Chondrocyte (in vitro differentiated cells): Measurements from ENCODE around the gene PWWP2B. TPM values are rescaled to one million over a fixed set of nuclear protein-coding genes. Genes with fewer than 3 reads are reported as not detected.

Experiments
- DNase-seq: peaks from one replicate; pipeline ENCODE4 v3.0.0; 2021; ENCODE audit warnings: mixed read lengths, low spot score
- H3K27ac Mint-ChIP-seq: one replicate; pipeline ENCODE4 v1.8.0; 2021; ENCODE audit warnings: mild to moderate bottlenecking, moderate library complexity, mixed read lengths; ENCODE audit not compliant: unreplicated experiment
- H3K27me3 Mint-ChIP-seq: 2 replicates; pipeline ENCODE4 v1.8.0; 2021; ENCODE audit warnings: low read depth, mixed read lengths
- H3K36me3 Mint-ChIP-seq: 2 replicates; pipeline ENCODE4 v1.8.0; 2021; ENCODE audit warnings: low read depth, mixed read lengths
- H3K4me1 Mint-ChIP-seq: 2 replicates; pipeline ENCODE4 v1.8.0; 2021; ENCODE audit warnings: low read depth, mild to moderate bottlenecking, mixed read lengths
- H3K4me3 Mint-ChIP-seq: one replicate; pipeline ENCODE4 v1.8.0; 2021; ENCODE audit warnings: mild to moderate bottlenecking, moderate library complexity, mixed read lengths; ENCODE audit not compliant: unreplicated experiment
- H3K9me3 Mint-ChIP-seq: 2 replicates; pipeline ENCODE4 v1.8.0; 2021; ENCODE audit warnings: low read depth, mixed read lengths
- CTCF ChIP-seq: fragments of 200-600 bp; sonication (generic); IDR thresholded peaks from 2 replicates; pipeline ENCODE4 v1.5.0; 2021; ENCODE audit warnings: antibody characterized with exemption, mild to moderate bottlenecking, moderate library complexity
- total RNA-seq: library from RNA; stranded (reverse); gene quantifications from 3 replicates; pipeline ENCODE4 v1.2.1, GENCODE V29; 2021

Gene PWWP2B
- total RNA-seq, 1 donor from 2014 or later, result 13.2 TPM

DNA sequence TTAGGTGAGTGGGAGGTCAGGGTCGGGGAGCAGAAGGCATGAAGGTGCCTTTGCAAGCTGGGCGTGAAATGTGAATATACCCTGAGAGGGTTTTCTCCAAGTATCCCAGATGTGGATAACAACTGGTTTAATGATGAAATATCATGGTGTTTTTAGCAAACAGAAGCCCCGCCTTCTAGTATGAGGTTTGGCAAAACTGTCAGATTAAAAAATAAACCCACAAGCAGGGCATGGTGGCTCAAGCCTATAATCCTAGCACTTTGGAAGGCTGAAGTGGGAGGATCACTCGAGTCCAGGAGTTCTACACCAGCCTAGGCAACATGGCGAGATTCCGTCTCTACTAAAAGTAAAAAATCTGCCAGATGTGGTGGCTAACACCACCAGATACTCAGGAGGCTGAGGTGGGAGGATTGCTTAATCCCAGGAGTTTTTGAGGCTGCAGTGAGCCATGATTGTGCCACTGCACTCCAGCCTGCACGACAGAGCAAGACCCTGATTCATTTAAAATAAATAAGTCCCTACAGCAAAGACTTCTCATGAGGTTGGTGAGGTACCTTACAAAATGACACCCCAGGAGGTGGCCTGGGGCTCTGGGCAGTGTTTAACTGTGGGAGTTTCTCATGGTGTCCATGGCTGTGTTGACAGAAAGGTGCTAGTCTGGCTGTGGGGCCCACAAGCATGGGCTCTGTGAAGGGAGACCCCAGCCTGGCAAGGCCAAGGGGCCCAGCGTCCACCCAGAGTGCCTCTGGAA is 6.7 kb upstream of the PWWP2B start:
- no peak overlapping the region for H3K4me3 Mint-ChIP-seq
- H3K27ac Mint-ChIP-seq, result no peak overlapping the region
- H3K9me3 Mint-ChIP-seq, result peaks cover 7% of the 10 kb centered on the region
- TF ChIP-seq CTCF, result no peak
- H3K36me3 Mint-ChIP-seq, result no peaks in the 10 kb centered on the region
- DNase-seq, result no peak
- H3K4me1 Mint-ChIP-seq, result peaks cover 4% of the 10 kb centered on the region
- H3K27me3 Mint-ChIP-seq, result no peaks in the 10 kb centered on the region

GRCh38 chr10:132390921-132391675 is 5.9 kb upstream of the PWWP2B start:
- Mint-ChIP-seq H3K27ac (no peak overlapping the region), H3K4me3 (no peak overlapping the region), H3K36me3 (no peaks in the 10 kb centered on the region), H3K4me1 (peaks cover 4% of the 10 kb centered on the region), H3K9me3 (peaks cover 7% of the 10 kb centered on the region), H3K27me3 (no peaks in the 10 kb centered on the region)
- DNase-seq, result peak; percentile 72
- TF ChIP-seq CTCF, result no peak

DNA sequence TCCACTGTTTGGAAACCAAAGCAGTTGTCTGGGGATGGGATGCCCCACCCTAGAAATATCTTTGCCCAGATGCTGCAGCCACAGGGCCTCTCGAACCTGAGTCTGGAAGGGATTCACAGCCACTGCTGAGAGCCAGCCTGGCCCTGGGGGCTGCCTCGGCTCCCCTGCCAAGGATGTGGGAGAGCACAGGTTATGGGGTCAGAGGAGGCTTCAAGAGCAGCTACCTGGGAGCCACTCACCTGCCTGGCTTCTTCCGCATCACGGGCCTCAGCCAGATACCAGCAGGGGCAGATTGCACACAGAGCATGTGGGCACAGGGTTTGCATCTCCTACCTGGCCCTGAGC is 5.4 kb upstream of the PWWP2B start:
- Mint-ChIP-seq H3K27ac (no peak overlapping the region), H3K36me3 (no peaks in the 10 kb centered on the region), H3K4me3 (no peak overlapping the region), H3K4me1 (peaks cover 4% of the 10 kb centered on the region), H3K9me3 (peaks cover 7% of the 10 kb centered on the region), H3K27me3 (no peaks in the 10 kb centered on the region)
- no peak for TF ChIP-seq CTCF
- peak; percentile 58 for DNase-seq

GRCh38 chr10:132392184-132392800 is 4.7 kb upstream of the PWWP2B start:
- DNase-seq, result peak; percentile 20
- TF ChIP-seq CTCF, result no peak
- Mint-ChIP-seq H3K27ac (no peak overlapping the region), H3K9me3 (peaks cover 7% of the 10 kb centered on the region), H3K4me1 (peaks cover 4% of the 10 kb centered on the region), H3K27me3 (no peaks in the 10 kb centered on the region), H3K36me3 (no peaks in the 10 kb centered on the region), H3K4me3 (no peak overlapping the region)
